ENCODE results near the gene CD3D.

Gene CD3D

DNA sequence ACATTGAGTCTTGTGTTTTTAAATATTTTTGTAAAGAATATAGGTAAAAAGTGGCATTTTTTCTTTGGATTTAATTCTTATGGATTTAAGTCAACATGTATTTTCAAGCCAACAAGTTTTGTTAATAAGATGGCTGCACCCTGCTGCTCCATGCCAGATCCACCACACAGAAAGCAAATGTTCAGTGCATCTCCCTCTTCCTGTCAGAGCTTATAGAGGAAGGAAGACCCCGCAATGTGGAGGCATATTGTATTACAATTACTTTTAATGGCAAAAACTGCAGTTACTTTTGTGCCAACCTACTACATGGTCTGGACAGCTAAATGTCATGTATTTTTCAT is 38.3 kb downstream of the CD3D start:
- DNase-seq (ENCODE audit: low spot score) = no peak

DNA sequence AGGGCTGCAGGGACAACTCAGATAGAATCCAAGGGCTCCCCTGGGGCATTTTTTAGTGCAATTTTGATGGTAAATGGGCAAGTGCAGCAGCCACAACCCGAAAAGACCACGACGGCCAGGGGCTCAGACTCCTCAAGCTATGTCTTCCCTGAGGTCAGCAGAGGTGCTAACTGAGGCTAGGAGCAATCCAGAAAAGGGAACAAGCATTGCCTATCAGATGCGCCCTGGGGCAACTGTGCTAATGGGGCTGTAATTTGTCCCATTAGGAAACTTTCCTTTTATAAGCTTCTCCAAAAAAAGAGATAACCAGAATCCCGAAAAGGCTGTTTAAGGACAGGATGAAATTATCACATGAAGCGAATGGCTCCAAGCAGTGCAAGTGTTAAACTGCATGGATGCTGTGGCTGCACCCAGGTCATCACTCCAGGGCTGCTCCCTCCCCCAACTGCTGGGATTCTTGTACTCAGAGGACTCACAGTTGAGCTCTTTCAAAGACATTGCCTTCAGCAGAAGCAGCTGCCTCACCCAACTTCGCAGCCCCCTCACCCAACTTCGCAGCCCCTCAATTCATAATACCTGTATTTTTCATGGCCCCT is 40.8 kb downstream of the CD3D start:
- no peak for DNase-seq (ENCODE audit: low spot score)

DNA sequence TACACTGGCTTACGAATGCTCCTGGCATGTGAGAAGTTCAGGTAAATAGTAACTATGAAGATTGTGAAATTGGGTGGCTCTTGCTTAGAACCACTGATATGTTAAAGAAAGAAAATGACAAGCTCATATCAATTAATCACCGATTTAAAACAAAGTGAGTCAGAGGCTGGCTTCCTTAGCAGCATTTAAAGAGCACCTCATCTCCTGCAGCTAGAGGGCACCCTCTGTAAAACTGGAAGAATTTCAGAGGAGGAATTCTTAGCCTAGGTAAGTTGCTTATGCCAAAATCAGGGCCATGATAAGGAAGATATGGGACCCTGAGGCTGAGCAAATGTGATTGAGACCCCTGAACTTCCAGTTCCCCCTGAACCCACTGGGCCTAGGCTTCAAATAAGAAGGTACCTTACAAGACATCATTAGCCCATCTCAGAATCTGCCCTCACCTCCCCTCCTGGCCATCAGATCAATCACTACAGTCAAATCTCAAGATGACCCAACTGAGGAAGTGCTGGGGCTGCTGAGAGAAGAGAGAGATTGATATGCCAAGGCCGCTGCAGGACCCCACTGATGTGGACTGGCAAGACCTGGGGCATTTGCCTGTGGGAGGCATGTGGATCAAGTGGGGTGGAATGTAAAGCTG is 46.6 kb downstream of the CD3D start:
- no peak for DNase-seq (ENCODE audit: low spot score)

DNA sequence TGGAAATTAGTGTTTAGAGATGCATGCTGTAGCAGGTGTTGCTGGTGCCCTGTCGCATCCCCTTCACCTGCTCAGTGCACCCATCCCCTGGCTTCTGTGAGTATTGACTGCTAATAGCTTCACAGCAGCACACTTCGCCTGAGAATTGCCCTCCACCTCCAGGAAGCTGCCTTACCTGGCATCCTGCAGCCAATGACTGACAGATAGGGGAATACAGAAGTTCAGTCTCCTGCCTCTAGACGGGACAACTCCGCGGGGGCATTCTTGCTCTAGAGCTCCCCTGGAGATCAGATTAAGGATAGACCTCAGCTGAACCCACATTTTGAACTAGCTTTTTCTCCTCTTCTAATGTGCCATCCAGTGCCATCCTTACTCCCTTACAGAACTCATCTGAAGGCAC is 47.3 kb downstream of the CD3D start:
- DNase-seq (ENCODE audit: low spot score) = no peak

GRCh38 chr11:118294053-118294452 is 48.5 kb downstream of the CD3D start:
- no peak for DNase-seq (ENCODE audit: low spot score)

GRCh38 chr11:118291477-118292135 is 50.9 kb downstream of the CD3D start:
- no peak for DNase-seq (ENCODE audit: low spot score)

DNA sequence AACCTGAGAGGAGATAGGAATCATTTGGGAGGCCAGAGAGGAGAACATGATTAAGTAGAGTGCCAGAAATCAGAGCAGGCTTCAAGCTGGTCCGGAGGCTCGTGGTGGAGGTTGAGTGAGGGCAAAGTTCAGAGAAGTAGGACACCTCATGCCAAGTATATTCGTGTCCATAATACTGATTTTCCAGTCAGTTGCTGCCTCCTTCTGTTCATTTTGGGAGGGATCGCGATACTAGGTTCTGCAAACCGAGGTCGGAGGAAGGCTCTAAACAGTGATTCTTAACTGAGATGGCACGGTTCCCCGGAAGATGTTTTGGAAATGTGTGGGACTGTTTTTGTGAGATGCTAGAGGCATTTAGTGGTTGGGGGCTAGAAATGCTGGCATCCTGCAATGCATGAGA is 51.6 kb downstream of the CD3D start:
- peak; percentile 29 for DNase-seq (ENCODE audit: low spot score)

- DNase-seq (ENCODE audit: low spot score) = no peak
These were observed 53.1 kb downstream of the CD3D start for GRCh38 chr11:118289401-118289800.
